SU-DHL-6 (cell line): ENCODE data around the gene GDF10.

Experiments
- H2AFZ ChIP-seq: fragments of 200-600 bp; sonication (generic); 2 replicates; pipeline ENCODE4 v1.6.1; 2014; ENCODE audit warnings: low read depth, mild to moderate bottlenecking, moderate library complexity, mixed read lengths, antibody characterized with exemption, low read length; ENCODE audit not compliant: severe bottlenecking
- H3F3A ChIP-seq: fragments of 200-600 bp; shearing (Covaris generic); 2 replicates; pipeline ENCODE4 v1.6.0; 2016; ENCODE audit warnings: antibody characterized with exemption, mild to moderate bottlenecking; ENCODE audit not compliant: insufficient read depth
- H3K27ac ChIP-seq: fragments of 200-600 bp; sonication (generic); 2 replicates; pipeline ENCODE4 v1.5.1; 2016; ENCODE audit warnings: low read depth, mild to moderate bottlenecking, low read length, moderate library complexity, mixed read lengths
- H3K27me3 ChIP-seq: fragments of 200-600 bp; sonication (generic), shearing (Covaris generic); 2 replicates; pipeline ENCODE4 v1.6.0; 2014; ENCODE audit warnings: mild to moderate bottlenecking, low read length
- H3K36me3 ChIP-seq: fragments of 200-600 bp; sonication (generic); 2 replicates; pipeline ENCODE4 v1.6.1; 2014; ENCODE audit warnings: mild to moderate bottlenecking, low read length, mixed read lengths
- H3K4me2 ChIP-seq: fragments of 300-600, 200-600 bp; shearing (Covaris generic), sonication (generic); 2 replicates; pipeline ENCODE4 v1.6.0; 2014; ENCODE audit warnings: low read length, low read depth, mild to moderate bottlenecking; ENCODE audit not compliant: poor library complexity, severe bottlenecking
- H3K4me3 ChIP-seq: fragments of 200-600 bp; sonication (generic); 2 replicates; pipeline ENCODE4 v1.5.1; 2014; ENCODE audit warnings: antibody characterized with exemption, low read length, mild to moderate bottlenecking, mixed read lengths; ENCODE audit not compliant: insufficient read depth, poor library complexity, severe bottlenecking
- H3K79me2 ChIP-seq: fragments of 200-600 bp; sonication (generic); 2 replicates; pipeline ENCODE4 v1.6.1; 2014; ENCODE audit warnings: mild to moderate bottlenecking, low read length, moderate library complexity; ENCODE audit not compliant: insufficient read depth
- H3K9ac ChIP-seq: fragments of 200-600 bp; sonication (generic); 2 replicates; pipeline ENCODE4 v1.7.0; 2014; ENCODE audit warnings: mild to moderate bottlenecking, low read length
- H3K9me2 ChIP-seq: fragments of 200-600 bp; sonication (generic); replicated peaks from 2 replicates; pipeline ENCODE4 v1.6.1; 2014; ENCODE audit warnings: low read length; ENCODE audit not compliant: insufficient read depth
- H3K9me3 ChIP-seq: fragments of 200-600 bp; sonication (generic); 2 replicates; pipeline ENCODE4 v1.6.1; 2014; ENCODE audit warnings: low read length, mixed read lengths; ENCODE audit not compliant: insufficient read depth
- H4K20me1 ChIP-seq: fragments of 200-600 bp; sonication (generic); 2 replicates; pipeline ENCODE4 v1.6.1; 2014; ENCODE audit warnings: low read depth, mild to moderate bottlenecking, antibody characterized with exemption, low read length, moderate library complexity, mixed read lengths
- EZH2phosphoT487 ChIP-seq: fragments of 200-600 bp; sonication (generic), shearing (Covaris generic); conservative IDR thresholded peaks from 2 replicates; pipeline ENCODE4 v1.6.1; 2018; ENCODE audit warnings: mild to moderate bottlenecking, antibody characterized with exemption, low read length, moderate library complexity, mixed read lengths
- TF ChIP-seq, protein P1 (sequence below): fragments of 200-600 bp; sonication (generic); IDR thresholded peaks from one replicate; pipeline ENCODE4 v1.5.1; 2017; ENCODE audit warnings: antibody characterized with exemption, mild to moderate bottlenecking, low read length, moderate library complexity; ENCODE audit not compliant: insufficient read depth, poor library complexity, severe bottlenecking

Gene GDF10

DNA sequence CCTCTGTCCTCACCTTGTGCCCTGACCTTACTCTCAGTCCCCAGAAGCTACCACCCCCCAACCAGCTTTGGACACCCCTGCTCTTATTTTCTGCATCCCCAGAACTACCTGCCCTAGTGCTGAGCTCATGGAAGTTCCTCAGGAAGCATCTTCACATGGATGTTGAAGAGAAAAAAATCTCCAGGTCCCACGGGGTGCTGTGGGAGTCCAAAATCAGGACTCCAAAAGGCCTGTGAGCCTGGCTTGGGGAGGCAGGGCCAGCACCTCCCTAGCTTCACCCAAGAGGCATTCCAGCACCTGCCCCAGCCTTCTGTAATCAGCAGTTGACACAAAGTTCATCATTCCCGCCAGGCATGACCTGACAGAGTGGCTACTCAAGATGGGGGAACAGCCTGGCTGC, 20.7 kb upstream of the GDF10 start:
- Histone ChIP-seq H4K20me1 (no peaks in the 10 kb centered on the region), H3F3A (no peaks in the 10 kb centered on the region), H3K27me3 (no peaks in the 10 kb centered on the region), H3K27ac (no peak overlapping the region), H3K4me3 (no peak overlapping the region), H3K9me3 (no peaks in the 10 kb centered on the region), H3K79me2 (no peaks in the 10 kb centered on the region), H2AFZ (no peak overlapping the region), H3K9me2 (no peaks in the 10 kb centered on the region), H3K9ac (no peak overlapping the region), H3K4me2 (no peak overlapping the region), H3K36me3 (no peaks in the 10 kb centered on the region)
- TF ChIP-seq, protein P1, sequence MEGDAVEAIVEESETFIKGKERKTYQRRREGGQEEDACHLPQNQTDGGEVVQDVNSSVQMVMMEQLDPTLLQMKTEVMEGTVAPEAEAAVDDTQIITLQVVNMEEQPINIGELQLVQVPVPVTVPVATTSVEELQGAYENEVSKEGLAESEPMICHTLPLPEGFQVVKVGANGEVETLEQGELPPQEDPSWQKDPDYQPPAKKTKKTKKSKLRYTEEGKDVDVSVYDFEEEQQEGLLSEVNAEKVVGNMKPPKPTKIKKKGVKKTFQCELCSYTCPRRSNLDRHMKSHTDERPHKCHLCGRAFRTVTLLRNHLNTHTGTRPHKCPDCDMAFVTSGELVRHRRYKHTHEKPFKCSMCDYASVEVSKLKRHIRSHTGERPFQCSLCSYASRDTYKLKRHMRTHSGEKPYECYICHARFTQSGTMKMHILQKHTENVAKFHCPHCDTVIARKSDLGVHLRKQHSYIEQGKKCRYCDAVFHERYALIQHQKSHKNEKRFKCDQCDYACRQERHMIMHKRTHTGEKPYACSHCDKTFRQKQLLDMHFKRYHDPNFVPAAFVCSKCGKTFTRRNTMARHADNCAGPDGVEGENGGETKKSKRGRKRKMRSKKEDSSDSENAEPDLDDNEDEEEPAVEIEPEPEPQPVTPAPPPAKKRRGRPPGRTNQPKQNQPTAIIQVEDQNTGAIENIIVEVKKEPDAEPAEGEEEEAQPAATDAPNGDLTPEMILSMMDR, result no peak

DNA sequence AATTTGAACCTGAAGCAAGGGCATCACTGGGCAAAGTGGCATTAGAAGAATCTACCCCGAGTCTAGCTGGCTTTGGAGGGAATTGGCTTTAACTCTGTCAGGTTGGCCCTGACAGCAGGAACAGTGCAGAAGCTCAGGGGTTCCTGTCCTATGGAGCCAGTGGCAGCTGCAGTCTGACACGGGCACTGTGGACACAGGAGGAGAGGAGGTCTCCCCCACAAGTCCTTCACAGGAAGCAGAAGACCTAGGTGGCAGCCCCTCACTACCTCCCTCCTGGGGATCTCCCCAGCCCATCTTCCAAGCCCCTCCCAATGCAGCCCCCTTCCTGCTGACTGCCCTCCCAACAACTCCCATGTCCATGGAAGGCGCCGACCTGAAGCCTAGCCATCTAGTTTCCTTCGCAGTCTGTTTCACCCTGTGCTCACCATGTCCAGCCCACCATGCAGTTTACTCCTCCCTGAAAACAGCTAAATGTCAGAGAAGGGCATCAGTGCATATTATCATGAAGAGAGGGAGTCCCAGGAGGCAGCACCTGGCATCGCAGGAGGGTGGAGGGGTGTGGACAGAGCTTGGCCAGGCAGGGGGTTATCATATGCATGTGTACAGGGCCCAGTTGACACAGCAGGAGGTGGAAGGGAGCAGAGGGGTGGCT, 17.9 kb upstream of the GDF10 start:
- TF ChIP-seq, protein P1, result no peak
- no peak for TF ChIP-seq EZH2phosphoT487
- no peaks in the 10 kb centered on the region for H3K27me3 ChIP-seq
- no peaks in the 10 kb centered on the region for H3K9me2 ChIP-seq

DNA sequence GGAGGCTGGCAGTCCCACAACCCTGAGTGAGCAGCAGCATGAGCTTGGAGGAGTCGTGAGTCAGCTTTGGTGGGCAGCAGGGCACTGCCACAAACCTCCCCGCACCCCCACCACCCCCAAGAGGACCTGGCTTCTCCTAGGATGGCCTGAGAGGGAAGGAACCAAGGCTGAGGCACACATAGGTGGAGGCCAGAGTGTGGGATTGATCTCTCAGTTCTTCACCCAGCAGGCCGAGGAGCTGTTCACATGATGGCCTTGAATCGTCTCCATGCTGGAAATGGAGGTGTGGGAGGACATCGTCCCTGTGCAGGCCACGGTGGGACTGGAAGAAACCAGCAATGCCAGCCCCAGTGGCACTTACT, 17.4 kb upstream of the GDF10 start:
- Histone ChIP-seq H3K9me3 (no peaks in the 10 kb centered on the region), H3K36me3 (no peaks in the 10 kb centered on the region), H3K4me2 (no peak overlapping the region), H3K9ac (no peak overlapping the region), H3K27ac (no peak overlapping the region), H3K9me2 (no peaks in the 10 kb centered on the region), H3F3A (no peaks in the 10 kb centered on the region), H3K4me3 (no peak overlapping the region), H4K20me1 (no peaks in the 10 kb centered on the region), H3K27me3 (no peaks in the 10 kb centered on the region), H2AFZ (no peak overlapping the region), H3K79me2 (no peaks in the 10 kb centered on the region)
- no peak for TF ChIP-seq EZH2phosphoT487
- TF ChIP-seq, protein P1, result no peak

More for the DNA sequence above, 17.9 kb upstream of the GDF10 start:
- no peaks in the 10 kb centered on the region for H3K79me2 ChIP-seq
- H4K20me1 ChIP-seq, result no peaks in the 10 kb centered on the region
- H3K27ac ChIP-seq, result no peak overlapping the region
- no peaks in the 10 kb centered on the region for H3F3A ChIP-seq
- no peak overlapping the region for H3K4me2 ChIP-seq
- H3K9ac ChIP-seq, result no peak overlapping the region
- H3K9me3 ChIP-seq, result no peaks in the 10 kb centered on the region
- no peak overlapping the region for H3K4me3 ChIP-seq
- no peaks in the 10 kb centered on the region for H3K36me3 ChIP-seq
- no peak overlapping the region for H2AFZ ChIP-seq
